PC-9 (cell line): ENCODE measurements around the gene PEX26. TPM values are rescaled to one million over a fixed set of nuclear protein-coding genes. Genes with fewer than 3 reads are reported as not detected.

Experiments used
- BruUV-seq: library from RNA; stranded (reverse); fragments of 400-500 nt; replicated peaks from 2 replicates; lab custom pipeline; 2021; lab: Mats Ljungman, UMichigan
- CTCF ChIA-PET: fragments of 300-600 bp; sonication (Branson Sonifier 250); formaldehyde crosslinking; loops from one replicate; lab custom pipeline; 2022; ENCODE audit warnings: antibody characterized with exemption; lab: Charles Lee
- POLR2A ChIA-PET: fragments of 300-600 bp; sonication (Branson Sonifier 250); formaldehyde crosslinking; loops from one replicate; lab custom pipeline; 2022; ENCODE audit warnings: antibody characterized with exemption; ENCODE audit not compliant: unreplicated experiment; lab: Charles Lee
- DNase-seq, 2 experiments: peaks; one replicate each; pipeline versions ENCODE4 v3.0.0 to v3.0.0-alpha.2; 2015 to 2022; ENCODE audit warnings: mixed read lengths in 1 of 2
- H2AFZ ChIP-seq: fragments of 200-600 bp; sonication (generic); 2 replicates; pipeline ENCODE4 v1.8.1; 2017; ENCODE audit warnings: antibody characterized with exemption
- H3F3A ChIP-seq: fragments of 200-600 bp; sonication (generic); 2 replicates; pipeline ENCODE4 v1.8.1; 2017; ENCODE audit warnings: antibody characterized with exemption, mild to moderate bottlenecking, low read depth; ENCODE audit not compliant: insufficient read depth
- H3K27ac ChIP-seq: fragments of 200-600 bp; sonication (generic); 2 replicates; pipeline ENCODE4 v1.6.1; 2016; ENCODE audit warnings: mixed run types
- H3K27me3 ChIP-seq: fragments of 200-600 bp; sonication (generic); 2 replicates; pipeline ENCODE4 v1.6.1; 2016; ENCODE audit warnings: low read depth, mixed run types; ENCODE audit not compliant: insufficient read depth
- H3K36me3 ChIP-seq: fragments of 200-600 bp; sonication (generic); 2 replicates; pipeline ENCODE4 v1.6.1; 2016; ENCODE audit warnings: low read depth, mixed run types
- H3K4me1 ChIP-seq: fragments of 200-600 bp; sonication (generic); replicated peaks from 2 replicates; pipeline ENCODE4 v1.6.1; 2016; ENCODE audit warnings: mixed run types; ENCODE audit not compliant: insufficient read depth
- H3K4me2 ChIP-seq: fragments of 200-600 bp; sonication (generic); 2 replicates; pipeline ENCODE4 v1.6.1; 2017; ENCODE audit warnings: mixed run types
- H3K4me3 ChIP-seq: fragments of 200-600 bp; sonication (generic); 2 replicates; pipeline ENCODE4 v1.6.1; 2016; ENCODE audit warnings: mixed run types
- H3K79me2 ChIP-seq: fragments of 200-600 bp; sonication (generic); 2 replicates; pipeline ENCODE4 v1.6.1; 2017; ENCODE audit warnings: low read depth, mixed run types
- H3K9me2 ChIP-seq: fragments of 200-600 bp; sonication (generic); 2 replicates; pipeline ENCODE4 v1.8.1; 2017; ENCODE audit warnings: mild to moderate bottlenecking; ENCODE audit not compliant: insufficient read depth
- H3K9me3 ChIP-seq: fragments of 200-600 bp; sonication (generic); 2 replicates; pipeline ENCODE4 v1.8.1; 2016; ENCODE audit warnings: low read depth; ENCODE audit not compliant: insufficient read depth
- H4K20me1 ChIP-seq: fragments of 200-600 bp; sonication (generic); 2 replicates; pipeline ENCODE4 v1.8.1; 2017; ENCODE audit not compliant: insufficient read depth
- EZH2 ChIP-seq: fragments of 200-600 bp; sonication (generic); IDR thresholded peaks from 2 replicates; pipeline ENCODE4 v1.8.0; 2017; ENCODE audit warnings: antibody characterized with exemption, low read depth
- intact Hi-C: fragments of 100-400 bp; cut with micrococcal nuclease; formaldehyde crosslinking; loops from one replicate; pipeline ENCODE4 v1.10.0; 2022; ENCODE audit not compliant: unreplicated experiment
- total RNA-seq: library from RNA; stranded (reverse); gene quantifications from 2 replicates; pipeline ENCODE4 v1.2.3, GENCODE V29; 2021
- TF ChIP-seq, protein P1 (sequence below): fragments of 200-600 bp; sonication (generic); conservative IDR thresholded peaks from 2 replicates; pipeline ENCODE4 v1.6.1; 2017; ENCODE audit warnings: mixed run types, antibody characterized with exemption, mild to moderate bottlenecking, moderate library complexity

The PEX26 gene
- total RNA-seq, 1 experiment from 2014 or later: 30.0 TPM

- ChIA-PET CTCF (no interaction called here), POLR2A (no interaction called here)
- no peak for DNase-seq
- no peaks in the 10 kb centered on the region for H3K79me2 ChIP-seq
- H3K9me2 ChIP-seq: no peaks in the 10 kb centered on the region
- H3K27me3 ChIP-seq: no peaks in the 10 kb centered on the region
- no peaks in the 10 kb centered on the region for H3F3A ChIP-seq
- H3K4me1 ChIP-seq: no peaks in the 10 kb centered on the region
- no peak overlapping the region for H2AFZ ChIP-seq
- BruUV-seq: no TSS peak
- no peak overlapping the region for H3K4me2 ChIP-seq
- no peak overlapping the region for H3K27ac ChIP-seq
- TF ChIP-seq, protein P1, sequence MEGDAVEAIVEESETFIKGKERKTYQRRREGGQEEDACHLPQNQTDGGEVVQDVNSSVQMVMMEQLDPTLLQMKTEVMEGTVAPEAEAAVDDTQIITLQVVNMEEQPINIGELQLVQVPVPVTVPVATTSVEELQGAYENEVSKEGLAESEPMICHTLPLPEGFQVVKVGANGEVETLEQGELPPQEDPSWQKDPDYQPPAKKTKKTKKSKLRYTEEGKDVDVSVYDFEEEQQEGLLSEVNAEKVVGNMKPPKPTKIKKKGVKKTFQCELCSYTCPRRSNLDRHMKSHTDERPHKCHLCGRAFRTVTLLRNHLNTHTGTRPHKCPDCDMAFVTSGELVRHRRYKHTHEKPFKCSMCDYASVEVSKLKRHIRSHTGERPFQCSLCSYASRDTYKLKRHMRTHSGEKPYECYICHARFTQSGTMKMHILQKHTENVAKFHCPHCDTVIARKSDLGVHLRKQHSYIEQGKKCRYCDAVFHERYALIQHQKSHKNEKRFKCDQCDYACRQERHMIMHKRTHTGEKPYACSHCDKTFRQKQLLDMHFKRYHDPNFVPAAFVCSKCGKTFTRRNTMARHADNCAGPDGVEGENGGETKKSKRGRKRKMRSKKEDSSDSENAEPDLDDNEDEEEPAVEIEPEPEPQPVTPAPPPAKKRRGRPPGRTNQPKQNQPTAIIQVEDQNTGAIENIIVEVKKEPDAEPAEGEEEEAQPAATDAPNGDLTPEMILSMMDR: no peak
- TF ChIP-seq EZH2: no peak
- no peaks in the 10 kb centered on the region for H4K20me1 ChIP-seq
- intact Hi-C loops: no loop called here
- H3K9me3 ChIP-seq: no peaks in the 10 kb centered on the region
- no peak overlapping the region for H3K4me3 ChIP-seq
- no peaks in the 10 kb centered on the region for H3K36me3 ChIP-seq
Measured at GRCh38 chr22:18067548-18068341, 10.0 kb upstream of the PEX26 start.

- no peaks in the 10 kb centered on the region for H3K4me1 ChIP-seq
- no TSS peak for BruUV-seq
- POLR2A ChIA-PET: no interaction called here
- no peak overlapping the region for H3K4me3 ChIP-seq
- TF ChIP-seq, protein P1: no peak
- TF ChIP-seq EZH2: no peak
- intact Hi-C loops: no loop called here
- no peaks in the 10 kb centered on the region for H3K9me3 ChIP-seq
- CTCF ChIA-PET: interaction anchor here (1.4 kb wide), 1 partner anchor 11 kb away, joined by 5 read pairs; no protein-coding TSS in a partner anchor
- no peak for DNase-seq
- H3K27me3 ChIP-seq: no peaks in the 10 kb centered on the region
- H3F3A ChIP-seq: no peaks in the 10 kb centered on the region
- no peak overlapping the region for H3K27ac ChIP-seq
- no peaks in the 10 kb centered on the region for H4K20me1 ChIP-seq
- no peaks in the 10 kb centered on the region for H3K79me2 ChIP-seq
- no peaks in the 10 kb centered on the region for H3K36me3 ChIP-seq
- no peaks in the 10 kb centered on the region for H3K9me2 ChIP-seq
- no peak overlapping the region for H3K4me2 ChIP-seq
- H2AFZ ChIP-seq: no peak overlapping the region
Measured at GRCh38 chr22:18068381-18068988, 9.3 kb upstream of the PEX26 start.

GRCh38 chr22:18069041-18069440 is 8.7 kb upstream of the PEX26 start:
- no peak for DNase-seq
- Histone ChIP-seq H3F3A (no peaks in the 10 kb centered on the region), H3K27ac (no peak overlapping the region), H3K4me2 (no peak overlapping the region), H3K4me3 (no peak overlapping the region), H3K9me2 (no peaks in the 10 kb centered on the region), H3K36me3 (no peaks in the 10 kb centered on the region), H3K9me3 (no peaks in the 10 kb centered on the region), H4K20me1 (no peaks in the 10 kb centered on the region), H3K27me3 (no peaks in the 10 kb centered on the region), H2AFZ (no peak overlapping the region), H3K4me1 (no peaks in the 10 kb centered on the region), H3K79me2 (no peaks in the 10 kb centered on the region)
- CTCF ChIA-PET: interaction anchor here (1.4 kb wide), 1 partner anchor 10 kb away, joined by 5 read pairs; no protein-coding TSS in a partner anchor
- TF ChIP-seq, protein P1: no peak
- TF ChIP-seq EZH2: no peak
- intact Hi-C loops: no loop called here
- no TSS peak for BruUV-seq
- POLR2A ChIA-PET: no interaction called here
